ENCODE results near the gene NME8.

Gene NME8

DNA sequence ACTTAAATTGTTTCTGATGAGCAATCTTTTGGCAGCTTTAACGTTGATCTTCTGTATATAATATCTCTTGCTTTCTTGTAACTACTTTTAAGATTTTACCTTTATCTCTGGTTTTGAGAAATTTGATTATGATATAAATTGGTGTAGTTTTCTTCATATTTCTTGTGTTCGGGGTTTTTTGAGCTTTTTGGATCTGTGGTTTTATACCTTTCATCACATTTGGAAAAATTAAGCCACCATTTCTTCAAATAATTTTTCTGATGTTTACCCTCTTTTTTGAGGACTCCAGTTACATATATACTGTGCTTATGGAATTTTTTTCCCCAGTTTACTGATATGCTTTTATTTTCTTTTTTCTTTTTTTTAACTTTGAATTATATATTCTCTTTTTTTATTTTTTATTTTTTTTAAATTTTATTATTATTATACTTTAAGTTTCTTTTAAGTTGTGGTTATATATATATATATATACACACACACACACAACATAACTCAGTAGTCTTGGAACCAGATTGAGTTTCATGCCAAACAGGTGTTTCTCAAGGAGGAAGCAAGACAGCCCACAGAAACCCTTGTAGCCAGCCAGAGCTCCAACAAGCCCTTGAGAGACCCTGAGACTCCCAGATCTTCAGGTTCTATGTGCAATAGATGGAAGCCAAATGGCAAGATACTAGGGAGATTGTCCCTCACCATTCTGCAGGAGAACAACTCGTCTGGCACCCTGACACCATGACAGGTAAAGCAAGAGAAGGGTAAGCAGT is 27.5 kb upstream of the NME8 start:
- no peak for DNase-seq (ENCODE audit: low read depth in 1 of 2, low spot score in 1 of 2)
- no peak overlapping the region for H3K4me3 ChIP-seq (replicated peaks; ENCODE audit: insufficient read depth, low read length)
- no peak overlapping the region for H3K27ac ChIP-seq (replicated peaks)

GRCh38 chr7:37822946-37823345 is 25.5 kb upstream of the NME8 start:
- no peak overlapping the region for H3K4me3 ChIP-seq (replicated peaks; ENCODE audit: insufficient read depth, low read length)
- no peak for DNase-seq (ENCODE audit: low read depth in 1 of 2, low spot score in 1 of 2)
- no peaks in the 10 kb centered on the region for H3K27me3 ChIP-seq (ENCODE audit: insufficient read depth, poor library complexity, severe bottlenecking)
- no peak overlapping the region for H3K27ac ChIP-seq (replicated peaks)
- TF ChIP-seq REST (IDR thresholded peaks at IDR 0.05; ENCODE audit: insufficient replicate concordance, low read depth): no peak
- no peak for TF ChIP-seq POLR2AphosphoS5 (IDR thresholded peaks at IDR 0.05; ENCODE audit: low read depth)
- no peak for TF ChIP-seq GABPA (IDR thresholded peaks at IDR 0.05; ENCODE audit: low read depth)
- TF ChIP-seq, protein P1, sequence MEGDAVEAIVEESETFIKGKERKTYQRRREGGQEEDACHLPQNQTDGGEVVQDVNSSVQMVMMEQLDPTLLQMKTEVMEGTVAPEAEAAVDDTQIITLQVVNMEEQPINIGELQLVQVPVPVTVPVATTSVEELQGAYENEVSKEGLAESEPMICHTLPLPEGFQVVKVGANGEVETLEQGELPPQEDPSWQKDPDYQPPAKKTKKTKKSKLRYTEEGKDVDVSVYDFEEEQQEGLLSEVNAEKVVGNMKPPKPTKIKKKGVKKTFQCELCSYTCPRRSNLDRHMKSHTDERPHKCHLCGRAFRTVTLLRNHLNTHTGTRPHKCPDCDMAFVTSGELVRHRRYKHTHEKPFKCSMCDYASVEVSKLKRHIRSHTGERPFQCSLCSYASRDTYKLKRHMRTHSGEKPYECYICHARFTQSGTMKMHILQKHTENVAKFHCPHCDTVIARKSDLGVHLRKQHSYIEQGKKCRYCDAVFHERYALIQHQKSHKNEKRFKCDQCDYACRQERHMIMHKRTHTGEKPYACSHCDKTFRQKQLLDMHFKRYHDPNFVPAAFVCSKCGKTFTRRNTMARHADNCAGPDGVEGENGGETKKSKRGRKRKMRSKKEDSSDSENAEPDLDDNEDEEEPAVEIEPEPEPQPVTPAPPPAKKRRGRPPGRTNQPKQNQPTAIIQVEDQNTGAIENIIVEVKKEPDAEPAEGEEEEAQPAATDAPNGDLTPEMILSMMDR (IDR thresholded peaks at IDR 0.05; ENCODE audit: insufficient read depth, low read length): no peak
- TF ChIP-seq SPI1 (IDR thresholded peaks at IDR 0.05; ENCODE audit: borderline replicate concordance, low read depth): no peak

More for the DNA sequence above, 27.5 kb upstream of the NME8 start:
- TF ChIP-seq GABPA (IDR thresholded peaks at IDR 0.05; ENCODE audit: low read depth): no peak
- H3K27me3 ChIP-seq (ENCODE audit: insufficient read depth, poor library complexity, severe bottlenecking): no peaks in the 10 kb centered on the region

GRCh38 chr7:37823557-37823956 is 24.8 kb upstream of the NME8 start:
- Histone ChIP-seq H3K27ac (replicated peaks) (no peak overlapping the region), H3K4me3 (replicated peaks; ENCODE audit: insufficient read depth, low read length) (no peak overlapping the region), H3K27me3 (ENCODE audit: insufficient read depth, poor library complexity, severe bottlenecking) (no peaks in the 10 kb centered on the region)
- no peak for TF ChIP-seq REST (IDR thresholded peaks at IDR 0.05; ENCODE audit: insufficient replicate concordance, low read depth)
- TF ChIP-seq SPI1 (IDR thresholded peaks at IDR 0.05; ENCODE audit: borderline replicate concordance, low read depth): no peak
- TF ChIP-seq, protein P1 (IDR thresholded peaks at IDR 0.05; ENCODE audit: insufficient read depth, low read length): no peak
- TF ChIP-seq POLR2AphosphoS5 (IDR thresholded peaks at IDR 0.05; ENCODE audit: low read depth): no peak
- no peak for TF ChIP-seq GABPA (IDR thresholded peaks at IDR 0.05; ENCODE audit: low read depth)
- DNase-seq (ENCODE audit: low read depth in 1 of 2, low spot score in 1 of 2): no peak

- Histone ChIP-seq H3K27me3 (ENCODE audit: insufficient read depth, poor library complexity, severe bottlenecking) (no peaks in the 10 kb centered on the region), H3K27ac (replicated peaks) (no peak overlapping the region), H3K4me3 (replicated peaks; ENCODE audit: insufficient read depth, low read length) (no peak overlapping the region)
- no peak for DNase-seq (ENCODE audit: low read depth in 1 of 2, low spot score in 1 of 2)
- TF ChIP-seq SPI1 (IDR thresholded peaks at IDR 0.05; ENCODE audit: borderline replicate concordance, low read depth): no peak
- TF ChIP-seq POLR2AphosphoS5 (IDR thresholded peaks at IDR 0.05; ENCODE audit: low read depth): no peak
- TF ChIP-seq REST (IDR thresholded peaks at IDR 0.05; ENCODE audit: insufficient replicate concordance, low read depth): no peak
- TF ChIP-seq, protein P1 (IDR thresholded peaks at IDR 0.05; ENCODE audit: insufficient read depth, low read length): no peak
- no peak for TF ChIP-seq GABPA (IDR thresholded peaks at IDR 0.05; ENCODE audit: low read depth)
These were observed 23.4 kb upstream of the NME8 start for GRCh38 chr7:37825038-37825437.
